Fibroblast of mammary gland (primary cell): ENCODE results near the gene ENO2.
A peak's percentile ranks its signal among the peaks of the same experiment; 100 is the strongest.

Experiments
- DNase-seq: peaks from one replicate; pipeline ENCODE4 v3.0.0-alpha.2; 2010; ENCODE audit warnings: low read depth
- H3K4me3 ChIP-seq: 2 replicates; pipeline ENCODE4 v1.5.1; 2011; ENCODE audit warnings: low read depth, mild to moderate bottlenecking, low read length, moderate library complexity; ENCODE audit not compliant: control insufficient read depth
- CTCF ChIP-seq: conservative IDR thresholded peaks from 2 replicates; pipeline ENCODE4 v1.5.1; 2011; ENCODE audit warnings: low read depth, low read length, inconsistent platforms; ENCODE audit not compliant: control insufficient read depth, insufficient read depth

Gene ENO2

GRCh38 chr12:6962285-6963015 lies 48.1 kb downstream of the ENO2 start:
- TF ChIP-seq CTCF: no peak
- DNase-seq: no peak
- no peak overlapping the region for H3K4me3 ChIP-seq

- no peak overlapping the region for H3K4me3 ChIP-seq
- TF ChIP-seq CTCF: no peak
- no peak for DNase-seq
Measured at GRCh38 chr12:6963016-6963731, 48.8 kb downstream of the ENO2 start.

DNA sequence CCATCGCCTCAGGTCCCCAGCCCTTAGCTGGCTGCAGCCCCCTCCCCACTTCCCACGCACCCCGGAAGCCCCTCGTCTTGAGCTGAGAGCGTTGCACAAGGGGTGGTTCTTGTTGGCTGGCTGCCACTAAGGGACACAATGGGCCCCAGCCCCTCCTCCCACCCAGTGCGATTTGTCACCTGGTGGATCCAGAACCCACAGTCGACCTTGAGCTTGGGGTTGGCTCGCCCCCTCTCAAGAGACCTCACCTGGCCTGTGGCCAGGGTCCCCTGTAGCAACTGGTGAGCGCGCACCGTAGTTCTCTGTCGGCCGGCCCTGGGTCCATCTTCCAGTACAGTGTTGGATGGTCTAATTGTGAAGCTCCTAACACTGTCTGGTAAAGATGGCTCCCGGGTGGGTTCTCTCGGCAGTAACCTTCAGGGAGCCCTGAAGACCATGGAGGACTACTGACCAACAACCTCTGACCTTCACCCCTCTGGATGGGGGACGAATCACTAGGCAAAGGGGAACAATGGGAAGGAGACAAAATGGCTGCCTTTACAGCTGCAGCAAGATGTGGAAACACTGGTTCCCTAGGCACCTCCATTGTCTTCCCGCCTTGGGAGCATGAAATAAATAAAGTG lies 49.5 kb downstream of the ENO2 start:
- TF ChIP-seq CTCF: no peak

GRCh38 chr12:6964605-6965025 lies 50.2 kb downstream of the ENO2 start:
- no peak for DNase-seq
- no peak overlapping the region for H3K4me3 ChIP-seq
- no peak for TF ChIP-seq CTCF

More for the DNA sequence above, 49.5 kb downstream of the ENO2 start:
- DNase-seq: no peak
- H3K4me3 ChIP-seq: no peak overlapping the region

DNA sequence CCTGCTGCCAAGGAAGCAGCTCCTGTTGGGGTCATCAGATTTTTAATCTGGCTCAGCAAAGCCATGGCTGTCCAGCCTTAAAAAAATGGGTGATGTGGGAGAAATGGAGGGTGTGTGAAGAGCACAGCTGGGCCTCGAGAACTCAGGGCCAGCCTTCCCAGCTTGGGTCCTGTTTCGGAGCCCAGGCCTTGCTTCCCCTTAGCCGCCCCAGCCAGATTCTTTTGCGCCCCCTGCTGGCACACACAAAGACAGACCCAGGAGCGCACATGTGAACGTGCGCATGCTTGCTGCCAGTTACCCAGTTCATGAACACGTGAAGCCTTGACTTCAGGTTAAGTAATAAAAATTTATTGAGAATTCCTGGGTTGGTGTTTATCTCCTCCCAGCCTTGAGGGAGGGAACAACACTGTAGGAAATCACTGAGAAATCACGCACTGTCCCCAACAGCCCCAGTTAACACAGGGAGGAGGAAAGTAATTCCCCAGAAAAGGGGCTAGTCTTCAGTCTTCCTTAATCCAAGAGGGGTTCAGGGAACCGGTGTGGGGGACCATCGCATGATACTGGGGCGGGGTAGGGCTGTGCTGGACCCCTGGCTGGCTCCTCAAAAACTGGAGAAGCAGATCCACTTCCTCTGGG lies 50.8 kb downstream of the ENO2 start:
- peak; percentile 85 for TF ChIP-seq CTCF
- H3K4me3 ChIP-seq: no peak overlapping the region

DNA sequence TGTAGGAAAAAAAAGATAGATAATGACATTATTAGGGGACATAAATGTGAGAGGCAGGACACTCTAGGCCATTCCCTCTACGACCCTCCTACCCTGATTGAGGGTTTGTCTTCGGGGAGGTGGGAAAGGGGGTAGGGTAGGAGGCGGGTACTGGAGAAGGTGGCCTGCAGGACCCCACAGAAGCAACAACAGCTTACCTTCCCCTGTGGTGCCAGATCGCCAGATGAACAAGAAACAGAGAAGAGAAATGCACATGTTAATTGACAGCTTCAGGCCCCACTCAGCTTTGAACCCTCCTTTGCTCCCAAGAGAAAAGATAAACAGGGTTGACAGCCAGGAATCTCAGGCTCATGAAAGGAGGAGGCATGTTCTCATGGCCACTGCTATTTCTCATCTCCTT lies 51.3 kb downstream of the ENO2 start:
- TF ChIP-seq CTCF: no peak
- no peak overlapping the region for H3K4me3 ChIP-seq
- no peak for DNase-seq

More for the DNA sequence above, 50.8 kb downstream of the ENO2 start:
- DNase-seq: peak; percentile 85
